ENCODE measurements around the gene ATP5MK.
"Not testable (repeated sequence)": the region's sequence is repeated elsewhere in the genome, so short reads cannot be mapped to it uniquely, and the experiment has no call there.

The ATP5MK gene

GRCh38 chr10:103396067-103396788 lies at the start of gene ATP5MK, which contains the start of gene PDCD11:
TSS of gene ATP5MK (minus strand) at chr10:103396475. CDS start at chr10:103392457, 4,018 bp downstream.
TSS of gene PDCD11 (plus strand) at chr10:103396626. CDS start at chr10:103398427, 1,801 bp downstream.
- FAIRE-seq (peak; percentile 98), DNase-seq (ENCODE audit: insufficient read length, low spot score) (peak; percentile 83)

GRCh38 chr10:103445366-103445765 lies 49.1 kb upstream of the ATP5MK start:
- DNase-seq (ENCODE audit: insufficient read length, low spot score) (no peak), FAIRE-seq (no peak)

DNA sequence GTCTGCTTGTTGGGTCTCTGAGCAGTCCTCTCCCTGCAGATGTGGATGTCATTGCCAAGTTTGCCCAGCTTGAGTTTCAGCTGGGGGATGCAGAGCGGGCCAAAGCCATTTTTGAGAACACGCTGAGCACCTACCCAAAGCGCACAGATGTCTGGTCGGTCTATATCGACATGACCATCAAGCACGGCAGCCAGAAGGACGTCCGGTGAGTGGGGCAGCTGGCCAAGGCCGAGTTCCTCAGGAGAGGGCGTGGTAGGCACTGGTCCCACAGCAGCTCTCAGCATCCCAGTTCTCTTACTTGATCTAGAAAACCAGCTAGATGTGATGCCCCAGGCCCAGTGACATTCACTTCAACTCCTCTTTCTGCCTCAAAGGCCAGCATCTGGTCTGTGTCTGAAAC lies 48.2 kb upstream of the ATP5MK start:
- no peak for DNase-seq (ENCODE audit: insufficient read length, low spot score)
- no peak for FAIRE-seq

DNA sequence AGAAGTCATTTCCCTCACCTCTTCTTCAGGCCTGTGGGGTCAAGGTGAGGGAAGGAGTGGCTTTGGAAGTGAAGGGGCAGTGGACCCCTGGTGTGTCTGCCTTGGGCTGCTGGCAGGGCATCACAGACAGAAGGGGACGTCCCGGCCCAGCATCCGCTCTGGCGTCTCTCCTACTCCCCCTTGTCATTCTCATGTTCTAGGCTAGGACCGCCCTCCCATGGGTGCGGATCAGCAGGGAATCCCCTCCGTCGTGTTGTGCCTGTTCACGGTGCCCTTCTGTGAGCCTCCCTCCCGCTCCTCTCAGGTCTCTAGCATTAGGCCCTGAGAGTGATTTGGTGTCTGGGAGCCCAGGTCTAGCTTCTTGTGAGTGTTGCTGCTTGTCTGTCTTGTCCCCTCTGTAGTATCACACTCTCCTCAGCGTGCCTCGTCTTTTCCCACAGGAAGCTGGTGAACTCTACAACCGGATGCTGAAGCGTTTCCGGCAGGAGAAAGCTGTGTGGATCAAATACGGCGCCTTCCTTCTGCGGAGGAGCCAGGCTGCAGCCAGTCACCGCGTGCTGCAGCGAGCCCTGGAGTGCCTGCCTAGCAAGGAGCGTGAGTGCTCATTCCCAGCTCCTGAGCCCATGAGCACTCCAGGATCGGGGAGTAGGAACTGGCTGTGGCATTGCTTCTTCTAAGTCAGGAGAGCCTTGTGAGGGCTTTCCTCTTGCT lies 47.4 kb upstream of the ATP5MK start:
- DNase-seq (ENCODE audit: insufficient read length, low spot score) (no peak), FAIRE-seq (no peak)

GRCh38 chr10:103442031-103442461 lies 45.8 kb upstream of the ATP5MK start:
- DNase-seq (ENCODE audit: insufficient read length, low spot score) = no peak
- no peak for FAIRE-seq

GRCh38 chr10:103441611-103442010 lies 45.3 kb upstream of the ATP5MK start:
- no peak for FAIRE-seq
- no peak for DNase-seq (ENCODE audit: insufficient read length, low spot score)

DNA sequence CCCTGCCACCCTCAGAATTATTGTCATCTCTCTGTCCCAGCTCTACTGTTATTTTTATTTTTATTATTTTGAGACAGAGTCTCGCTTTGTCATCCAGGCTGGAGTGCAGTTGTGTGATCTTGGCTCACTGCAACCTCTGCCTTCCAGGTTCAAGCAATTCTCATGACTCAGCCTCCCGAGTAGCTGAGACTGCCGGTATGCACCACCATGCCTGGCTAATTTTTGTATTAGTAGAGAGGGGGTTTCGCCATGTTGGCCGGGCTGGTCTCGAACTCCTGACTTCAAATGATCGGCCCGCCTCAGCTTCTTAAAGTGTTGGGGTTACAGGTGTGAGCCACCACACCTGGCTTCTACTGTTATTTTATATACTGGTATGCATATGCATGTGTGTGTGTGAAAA lies 44.9 kb upstream of the ATP5MK start:
- no peak for FAIRE-seq
- no peak for DNase-seq (ENCODE audit: insufficient read length, low spot score)

- FAIRE-seq (no peak), DNase-seq (ENCODE audit: insufficient read length, low spot score) (no peak)
Measured at GRCh38 chr10:103440416-103440815, 44.1 kb upstream of the ATP5MK start.

DNA sequence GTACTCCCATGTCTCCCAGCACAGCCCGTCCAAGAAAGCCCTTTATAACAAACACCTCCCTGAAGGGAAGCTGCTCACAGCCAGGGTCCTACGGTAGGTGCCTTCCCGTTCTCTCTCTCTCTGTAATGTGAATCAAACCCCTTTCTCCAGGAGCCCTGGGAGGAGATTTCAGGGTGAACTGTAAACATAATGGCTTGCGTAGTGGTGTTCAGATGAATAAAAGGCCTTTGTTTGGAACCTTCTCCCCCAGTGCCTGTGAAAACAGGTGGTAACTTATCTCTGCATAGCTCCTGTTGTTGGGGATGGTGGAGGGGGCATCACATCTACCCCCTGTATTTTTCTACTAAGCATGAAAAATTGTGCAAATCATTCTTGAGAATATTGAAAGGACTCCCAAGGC lies 43.5 kb upstream of the ATP5MK start:
- FAIRE-seq (no peak), DNase-seq (ENCODE audit: insufficient read length, low spot score) (no peak)

DNA sequence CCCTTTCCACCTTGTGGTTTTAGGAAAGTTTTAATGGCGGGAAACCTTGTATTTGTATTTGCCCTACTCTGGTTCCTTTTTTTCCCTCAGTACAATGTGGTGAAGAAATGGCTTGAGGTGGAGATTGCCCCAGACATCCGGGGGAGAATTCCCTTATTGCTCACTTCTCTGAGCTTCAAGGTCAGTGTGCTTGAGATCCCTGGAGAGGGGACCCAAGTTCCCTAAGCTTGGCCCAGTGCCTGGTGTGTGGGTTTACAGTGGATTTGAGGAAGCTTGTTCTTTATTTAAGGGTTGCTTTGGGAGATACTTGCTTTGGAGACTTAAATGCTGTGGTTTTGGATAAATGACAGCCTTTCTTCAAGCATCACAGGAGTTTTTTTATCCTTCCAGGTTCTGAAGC lies 37.6 kb upstream of the ATP5MK start:
- no peak for FAIRE-seq
- no peak for DNase-seq (ENCODE audit: insufficient read length, low spot score)

GRCh38 chr10:103431902-103432301 lies 35.6 kb upstream of the ATP5MK start:
- FAIRE-seq (no peak), DNase-seq (ENCODE audit: insufficient read length, low spot score) (no peak)

GRCh38 chr10:103429647-103430046 lies 33.4 kb upstream of the ATP5MK start:
- no peak for DNase-seq (ENCODE audit: insufficient read length, low spot score)
- no peak for FAIRE-seq

- no peak for FAIRE-seq
- no peak for DNase-seq (ENCODE audit: insufficient read length, low spot score)
Measured at GRCh38 chr10:103428989-103429643, 32.8 kb upstream of the ATP5MK start.

DNA sequence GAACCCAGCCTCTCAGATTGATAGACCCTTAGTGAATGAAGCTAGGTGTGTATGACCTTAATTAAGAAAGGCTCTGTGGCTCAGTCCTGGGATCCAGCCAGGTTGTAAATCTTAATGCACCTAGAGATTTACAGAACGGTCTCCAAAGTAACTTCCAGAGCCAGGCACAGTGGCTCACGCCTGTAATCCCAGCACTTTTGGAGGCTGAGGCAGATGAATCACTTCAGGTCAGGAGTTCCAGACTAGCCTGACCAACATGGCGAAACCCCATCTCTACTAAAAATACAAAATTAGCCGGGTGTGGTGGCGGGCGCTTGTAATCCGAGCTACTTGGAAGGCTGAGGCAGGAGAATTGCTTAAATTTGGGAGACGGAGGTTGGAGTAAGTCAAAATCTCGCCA lies 31.6 kb upstream of the ATP5MK start:
- FAIRE-seq (no peak), DNase-seq (ENCODE audit: insufficient read length, low spot score) (no peak)

GRCh38 chr10:103423748-103424147 lies 27.5 kb upstream of the ATP5MK start:
- no peak for DNase-seq (ENCODE audit: insufficient read length, low spot score)
- no peak for FAIRE-seq

DNA sequence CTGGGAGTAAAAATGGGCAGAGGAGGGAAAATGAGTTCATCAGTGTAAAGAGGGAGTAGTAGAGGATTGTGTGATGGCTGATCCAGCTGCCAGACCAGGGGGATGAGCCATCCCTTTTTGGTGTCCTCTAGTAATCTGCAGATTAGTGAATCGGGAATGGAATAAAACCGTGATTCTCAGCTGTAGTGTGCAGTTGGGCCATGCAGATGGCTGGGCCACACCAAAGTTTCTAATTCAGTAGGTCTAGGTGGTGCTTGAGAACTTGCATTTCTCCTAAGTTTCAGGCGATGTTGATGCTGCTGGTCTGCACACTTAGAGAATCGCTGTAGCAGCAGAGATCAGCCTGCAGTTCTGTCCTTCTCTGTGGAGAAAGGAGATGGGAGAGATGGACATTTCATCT lies 22.8 kb upstream of the ATP5MK start:
- no peak for FAIRE-seq

DNA sequence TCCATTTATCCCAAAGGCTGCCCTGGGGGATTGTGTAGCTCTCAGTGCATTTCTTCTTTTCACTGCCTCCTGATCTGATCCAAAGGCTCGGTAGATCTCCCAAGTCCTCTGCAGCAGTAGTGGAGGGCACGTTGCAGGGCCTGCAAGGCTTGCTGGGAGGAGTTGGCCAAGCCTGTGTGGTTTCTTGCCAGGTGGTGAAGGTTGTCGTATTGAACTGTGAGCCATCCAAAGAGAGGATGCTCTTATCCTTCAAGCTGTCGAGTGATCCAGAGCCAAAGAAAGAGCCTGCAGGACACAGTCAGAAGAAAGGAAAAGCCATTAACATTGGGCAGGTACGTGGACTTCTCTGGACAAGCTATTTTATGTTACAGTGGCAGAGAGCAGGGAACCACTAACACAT lies 21.3 kb upstream of the ATP5MK start:
- DNase-seq (ENCODE audit: insufficient read length, low spot score) = no peak
- no peak for FAIRE-seq

More for the DNA sequence above, 22.8 kb upstream of the ATP5MK start:
- DNase-seq (ENCODE audit: insufficient read length, low spot score) = no peak

GRCh38 chr10:103417148-103417469 lies 20.8 kb upstream of the ATP5MK start:
- not testable (repeated sequence) for DNase-seq (ENCODE audit: insufficient read length, low spot score); FAIRE-seq

- FAIRE-seq = peak; percentile 61
- DNase-seq (ENCODE audit: insufficient read length, low spot score) = no peak
Measured at GRCh38 chr10:103416436-103417147, 20.3 kb upstream of the ATP5MK start.

- no peak for FAIRE-seq
- no peak for DNase-seq (ENCODE audit: insufficient read length, low spot score)
Measured at GRCh38 chr10:103415581-103415980, 19.3 kb upstream of the ATP5MK start.

DNA sequence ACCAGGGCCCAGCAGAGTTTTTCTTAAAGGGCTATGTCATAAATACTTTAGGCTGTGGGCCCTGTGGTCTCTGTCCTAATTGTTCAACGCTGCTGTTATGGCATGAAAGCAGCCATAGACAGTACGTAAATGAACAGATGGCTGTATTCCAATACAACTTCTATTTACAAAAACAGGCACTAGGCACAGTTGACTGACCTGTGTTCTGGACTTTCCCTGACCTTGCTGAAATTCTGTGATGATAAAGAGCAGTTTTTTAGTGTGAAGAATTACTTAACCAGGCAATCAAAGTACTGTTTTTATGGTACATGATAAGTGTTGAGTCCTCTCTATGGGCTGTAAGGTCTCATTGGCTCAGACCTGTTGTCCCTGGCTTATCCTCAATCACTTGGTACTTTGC lies 17.3 kb upstream of the ATP5MK start:
- no peak for FAIRE-seq

More for the DNA sequence above, 17.3 kb upstream of the ATP5MK start:
- DNase-seq (ENCODE audit: insufficient read length, low spot score) = no peak

Data from GM19239 (cell line).